ENCODE results near the gene SORCS2.

DNA sequence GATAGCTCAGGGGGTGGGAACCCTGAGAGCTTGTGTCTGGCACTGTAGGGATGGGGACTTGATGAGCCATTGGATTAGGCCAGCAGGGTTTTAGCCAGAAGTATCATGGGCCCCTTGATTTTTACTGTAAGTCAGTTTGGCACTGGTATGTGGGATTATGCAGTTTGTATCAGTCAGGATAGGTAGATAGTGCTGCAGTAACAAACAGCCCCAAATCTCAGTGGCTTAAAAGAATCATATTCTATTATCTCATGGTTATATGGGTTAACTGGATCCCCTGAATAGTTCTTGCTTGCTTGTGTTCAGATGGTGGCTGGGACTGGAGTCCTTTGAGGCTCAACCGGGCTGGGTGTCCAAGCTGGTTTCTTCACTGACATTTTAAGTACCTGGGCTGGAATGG, 56.5 kb downstream of the SORCS2 start:
- TF ChIP-seq, protein P1, sequence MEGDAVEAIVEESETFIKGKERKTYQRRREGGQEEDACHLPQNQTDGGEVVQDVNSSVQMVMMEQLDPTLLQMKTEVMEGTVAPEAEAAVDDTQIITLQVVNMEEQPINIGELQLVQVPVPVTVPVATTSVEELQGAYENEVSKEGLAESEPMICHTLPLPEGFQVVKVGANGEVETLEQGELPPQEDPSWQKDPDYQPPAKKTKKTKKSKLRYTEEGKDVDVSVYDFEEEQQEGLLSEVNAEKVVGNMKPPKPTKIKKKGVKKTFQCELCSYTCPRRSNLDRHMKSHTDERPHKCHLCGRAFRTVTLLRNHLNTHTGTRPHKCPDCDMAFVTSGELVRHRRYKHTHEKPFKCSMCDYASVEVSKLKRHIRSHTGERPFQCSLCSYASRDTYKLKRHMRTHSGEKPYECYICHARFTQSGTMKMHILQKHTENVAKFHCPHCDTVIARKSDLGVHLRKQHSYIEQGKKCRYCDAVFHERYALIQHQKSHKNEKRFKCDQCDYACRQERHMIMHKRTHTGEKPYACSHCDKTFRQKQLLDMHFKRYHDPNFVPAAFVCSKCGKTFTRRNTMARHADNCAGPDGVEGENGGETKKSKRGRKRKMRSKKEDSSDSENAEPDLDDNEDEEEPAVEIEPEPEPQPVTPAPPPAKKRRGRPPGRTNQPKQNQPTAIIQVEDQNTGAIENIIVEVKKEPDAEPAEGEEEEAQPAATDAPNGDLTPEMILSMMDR (IDR thresholded peaks at IDR 0.05), result no peak
- TF ChIP-seq POLR2A (IDR thresholded peaks at IDR 0.05), result no peak

All from Peyer's patch (tissue), 4 donors.